ENCODE results near the gene ACTA2. TPM values are rescaled to one million over a fixed set of nuclear protein-coding genes. Genes with fewer than 3 reads are reported as not detected.

ACTA2 gene
- total RNA-seq, 1 experiment from 2014 or later = 5.3 TPM

DNA sequence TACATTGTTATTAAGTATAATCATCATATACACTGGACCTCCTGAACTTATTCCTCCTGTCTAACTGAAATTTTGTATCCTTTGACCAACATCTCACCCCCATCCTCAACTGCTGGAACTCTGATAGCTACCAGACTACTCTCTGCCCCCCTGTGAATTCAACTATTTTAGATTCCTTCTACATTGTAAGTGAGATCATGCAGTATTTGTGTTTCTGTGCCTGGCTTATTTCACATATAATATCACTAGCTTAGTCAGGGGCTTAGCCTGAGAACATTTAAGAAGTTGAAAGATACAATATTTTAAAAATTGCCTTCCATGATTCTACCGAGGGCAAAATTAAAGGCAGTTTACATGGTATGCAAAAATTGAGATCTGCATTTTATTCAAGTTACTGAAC, 45.7 kb downstream of the ACTA2 start:
- no TSS peak for BruUV-seq (replicated peaks)
- Histone ChIP-seq H3K27me3 (ENCODE audit: insufficient read depth, low read depth) (no peaks in the 10 kb centered on the region), H2AFZ (no peak overlapping the region), H3F3A (ENCODE audit: insufficient read depth, low read depth) (no peaks in the 10 kb centered on the region), H3K27ac (no peak overlapping the region), H3K36me3 (ENCODE audit: low read depth) (no peaks in the 10 kb centered on the region), H3K4me1 (replicated peaks; ENCODE audit: insufficient read depth) (no peaks in the 10 kb centered on the region), H4K20me1 (ENCODE audit: insufficient read depth) (no peaks in the 10 kb centered on the region), H3K4me2 (no peak overlapping the region), H3K9me2 (ENCODE audit: insufficient read depth) (no peaks in the 10 kb centered on the region), H3K4me3 (no peak overlapping the region), H3K9me3 (ENCODE audit: insufficient read depth, low read depth) (no peaks in the 10 kb centered on the region), H3K79me2 (ENCODE audit: low read depth) (no peaks in the 10 kb centered on the region)
- ChIA-PET POLR2A (ENCODE audit: unreplicated experiment) (no interaction called here), CTCF (interaction anchor here (0.6 kb wide), 1 partner anchor 24 kb away, joined by 3 read pairs; no protein-coding TSS in a partner anchor)
- DNase-seq = no peak
- intact Hi-C loops (cut with micrococcal nuclease; ENCODE audit: unreplicated experiment) = no loop called here
- no peak for TF ChIP-seq EZH2 (IDR thresholded peaks at IDR 0.05; ENCODE audit: low read depth)
- no peak for TF ChIP-seq CTCF (conservative IDR thresholded peaks at IDR 0.05)

DNA sequence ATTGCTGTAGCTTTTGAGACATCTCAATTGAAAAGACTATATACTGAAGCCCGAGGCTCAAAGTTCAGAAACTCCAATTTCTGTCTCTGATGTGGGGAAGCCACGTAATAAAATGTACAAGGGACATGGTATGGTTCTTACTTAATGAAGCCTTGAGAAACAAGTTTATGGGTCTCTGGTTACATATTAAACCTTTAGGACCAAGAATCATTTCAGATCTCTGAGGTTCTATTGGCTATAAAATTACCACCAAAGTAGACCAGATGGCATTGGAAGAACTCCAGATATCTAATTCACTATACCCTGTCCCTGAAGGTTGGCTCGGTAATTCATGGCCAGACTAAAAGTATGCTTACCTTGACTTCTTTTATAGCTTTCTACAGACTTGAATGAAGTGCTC, 48.9 kb downstream of the ACTA2 start:
- no peaks in the 10 kb centered on the region for H3K4me1 ChIP-seq (replicated peaks; ENCODE audit: insufficient read depth)
- H3K79me2 ChIP-seq (ENCODE audit: low read depth) = 0 out of 2 replicates have a peak, but pooled peaks cover 4% of the 10 kb centered on the region
- TF ChIP-seq EZH2 (IDR thresholded peaks at IDR 0.05; ENCODE audit: low read depth) (no peak), CTCF (conservative IDR thresholded peaks at IDR 0.05) (no peak)
- BruUV-seq (replicated peaks) = no TSS peak
- no peak overlapping the region for H3K4me2 ChIP-seq
- H3K9me3 ChIP-seq (ENCODE audit: insufficient read depth, low read depth) = no peaks in the 10 kb centered on the region
- H3K9me2 ChIP-seq (ENCODE audit: insufficient read depth) = no peaks in the 10 kb centered on the region
- ChIA-PET POLR2A (ENCODE audit: unreplicated experiment) (no interaction called here), CTCF (no interaction called here)
- DNase-seq = no peak
- no peaks in the 10 kb centered on the region for H4K20me1 ChIP-seq (ENCODE audit: insufficient read depth)
- H2AFZ ChIP-seq = no peak overlapping the region
- no peaks in the 10 kb centered on the region; the same call in 1 of the 2 replicates for H3K36me3 ChIP-seq (ENCODE audit: low read depth)
- H3K4me3 ChIP-seq = no peak overlapping the region
- H3K27ac ChIP-seq = no peak overlapping the region
- no peaks in the 10 kb centered on the region for H3F3A ChIP-seq (ENCODE audit: insufficient read depth, low read depth)
- no peaks in the 10 kb centered on the region for H3K27me3 ChIP-seq (ENCODE audit: insufficient read depth, low read depth)
- intact Hi-C loops (cut with micrococcal nuclease; ENCODE audit: unreplicated experiment) = no loop called here

DNA sequence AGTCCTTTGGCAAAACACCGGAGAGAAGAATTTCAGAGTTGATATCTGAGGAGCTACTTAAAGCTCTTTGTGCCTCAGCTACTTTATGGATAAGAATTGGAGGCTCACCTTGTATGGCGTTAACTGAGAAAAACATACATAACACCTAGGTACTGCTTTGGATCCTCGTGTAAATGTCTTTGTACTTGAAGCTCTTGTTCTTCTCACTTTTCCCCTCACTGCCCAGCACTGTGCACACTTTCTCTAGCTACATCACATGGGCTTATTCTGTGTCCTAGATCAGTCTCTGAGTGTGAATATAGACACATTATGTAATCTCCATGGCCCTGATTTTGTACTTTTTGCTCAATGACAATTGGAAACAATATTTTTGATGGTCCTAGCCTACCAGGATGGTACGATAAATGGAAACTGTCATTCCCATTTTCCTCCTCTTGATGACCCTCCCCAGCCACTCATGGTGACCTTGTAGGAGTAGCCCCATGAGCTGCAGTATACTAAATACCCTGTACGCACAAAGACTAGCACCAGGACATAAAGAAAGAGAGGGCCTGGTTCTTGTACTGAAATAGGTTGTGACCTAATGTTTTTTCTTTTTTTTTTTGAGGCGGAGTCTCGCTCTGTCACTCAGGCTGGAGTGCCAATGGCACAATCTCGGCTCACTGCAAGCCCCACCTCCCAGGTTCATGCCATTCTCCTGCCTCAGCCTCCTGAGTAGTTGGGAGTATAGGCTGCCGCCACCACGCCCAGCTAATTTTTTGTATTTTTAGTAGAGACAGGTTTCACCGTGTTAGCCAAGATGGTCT, 50.4 kb downstream of the ACTA2 start:
- ChIA-PET CTCF (no interaction called here), POLR2A (ENCODE audit: unreplicated experiment) (interaction anchor here (0.6 kb wide), 1 partner anchor 21 kb away, joined by 3 read pairs; no protein-coding TSS in a partner anchor)
- H3K9me2 ChIP-seq (ENCODE audit: insufficient read depth) = no peaks in the 10 kb centered on the region
- intact Hi-C loops (cut with micrococcal nuclease; ENCODE audit: unreplicated experiment) = no loop called here
- H3K4me1 ChIP-seq (replicated peaks; ENCODE audit: insufficient read depth) = peaks cover 11% of the 10 kb centered on the region
- H3K27me3 ChIP-seq (ENCODE audit: insufficient read depth, low read depth) = no peaks in the 10 kb centered on the region
- BruUV-seq (replicated peaks) = no TSS peak
- no peaks in the 10 kb centered on the region for H3K9me3 ChIP-seq (ENCODE audit: insufficient read depth, low read depth)
- no peak overlapping the region for H3K4me3 ChIP-seq
- no peaks in the 10 kb centered on the region for H4K20me1 ChIP-seq (ENCODE audit: insufficient read depth)
- H3K36me3 ChIP-seq (ENCODE audit: low read depth) = no peaks in the 10 kb centered on the region; the same call in 1 of the 2 replicates
- no peak for DNase-seq
- H3K79me2 ChIP-seq (ENCODE audit: low read depth) = 0 out of 2 replicates have a peak, but pooled peaks cover 4% of the 10 kb centered on the region
- TF ChIP-seq CTCF (conservative IDR thresholded peaks at IDR 0.05) (no peak), EZH2 (IDR thresholded peaks at IDR 0.05; ENCODE audit: low read depth) (no peak)
- H2AFZ ChIP-seq = no peak overlapping the region
- H3F3A ChIP-seq (ENCODE audit: insufficient read depth, low read depth) = peaks cover 2% of the 10 kb centered on the region; the same call in 1 of the 2 replicates
- H3K4me2 ChIP-seq = no peak overlapping the region
- H3K27ac ChIP-seq = no peak overlapping the region

All from PC-9 (cell line).